Hematopoietic multipotent progenitor cell treated with erythropoietin and hydrocortisone succinate and interleukin-3 and kit ligand, for 4 days (in vitro differentiated cells): ENCODE measurements around the gene POU2AF1.

ENCODE experiments used
- DNase-seq: peaks from one replicate; pipeline ENCODE4 v3.0.0-alpha.2; 2015

POU2AF1 gene

GRCh38 chr11:111378861-111379601, at the start of gene POU2AF1:
TSS of gene POU2AF1 (minus strand) at chr11:111379275. CDS start at chr11:111379177, 98 bp downstream.
- DNase-seq, result no peak

GRCh38 chr11:111428113-111428876, 49.2 kb upstream of the POU2AF1 start:
- DNase-seq, result no peak

- peak; percentile 60 for DNase-seq
Observed at GRCh38 chr11:111427471-111427912, 48.4 kb upstream of the POU2AF1 start.

GRCh38 chr11:111426617-111427016, 47.5 kb upstream of the POU2AF1 start:
- DNase-seq, result no peak

- no peak for DNase-seq
Observed at GRCh38 chr11:111423250-111423615, 44.2 kb upstream of the POU2AF1 start.

GRCh38 chr11:111422494-111423249, 43.6 kb upstream of the POU2AF1 start:
- DNase-seq, result peak; percentile 66

GRCh38 chr11:111421251-111421650, 42.2 kb upstream of the POU2AF1 start:
- DNase-seq, result no peak

GRCh38 chr11:111419641-111420327, 40.7 kb upstream of the POU2AF1 start:
- no peak for DNase-seq

GRCh38 chr11:111419181-111419580, 40.1 kb upstream of the POU2AF1 start:
- no peak for DNase-seq

- DNase-seq, result no peak
Observed at GRCh38 chr11:111418436-111418787, 39.3 kb upstream of the POU2AF1 start.

- no peak for DNase-seq
Observed at GRCh38 chr11:111417766-111418435, 38.8 kb upstream of the POU2AF1 start.

- no peak for DNase-seq
Observed at GRCh38 chr11:111417011-111417765, 38.1 kb upstream of the POU2AF1 start.

GRCh38 chr11:111416231-111416960, 37.3 kb upstream of the POU2AF1 start:
- DNase-seq, result no peak

GRCh38 chr11:111414936-111415335, 35.9 kb upstream of the POU2AF1 start:
- no peak for DNase-seq

GRCh38 chr11:111414267-111414931, 35.3 kb upstream of the POU2AF1 start:
- DNase-seq, result peak; percentile 14

- DNase-seq, result no peak
Observed at GRCh38 chr11:111413849-111414248, 34.8 kb upstream of the POU2AF1 start.

GRCh38 chr11:111412293-111412692, 33.2 kb upstream of the POU2AF1 start:
- DNase-seq, result no peak

- DNase-seq, result no peak
Observed at GRCh38 chr11:111411456-111411855, 32.4 kb upstream of the POU2AF1 start.

GRCh38 chr11:111410951-111411350, 31.9 kb upstream of the POU2AF1 start:
- no peak for DNase-seq

- DNase-seq, result peak; percentile 64
Observed at GRCh38 chr11:111409915-111410314, 30.8 kb upstream of the POU2AF1 start.
